ENCODE data around the gene ADAM15.
A peak's percentile ranks its signal among the peaks of the same experiment; 100 is the strongest.

Gene ADAM15

GRCh38 chr1:155052439-155053395 lies 1.6 kb downstream of the ADAM15 start:
- peak; percentile 40 for DNase-seq (ENCODE audit: low spot score)

GRCh38 chr1:155053531-155054105 lies 2.5 kb downstream of the ADAM15 start:
- DNase-seq (ENCODE audit: low spot score), result no peak

- DNase-seq (ENCODE audit: low spot score), result no peak
Observed at GRCh38 chr1:155057104-155057503, 6.0 kb downstream of the ADAM15 start.

- no peak for DNase-seq (ENCODE audit: low spot score)
Observed at GRCh38 chr1:155057788-155058211, 6.7 kb downstream of the ADAM15 start.

GRCh38 chr1:155060736-155061135 lies 9.6 kb downstream of the ADAM15 start:
- DNase-seq (ENCODE audit: low spot score), result no peak

- DNase-seq (ENCODE audit: low spot score), result peak; percentile 90
Observed at GRCh38 chr1:155061381-155062150, 10.4 kb downstream of the ADAM15 start.

- no peak for DNase-seq (ENCODE audit: low spot score)
Observed at GRCh38 chr1:155062151-155062686, 11.1 kb downstream of the ADAM15 start.

GRCh38 chr1:155062702-155063411 lies 11.7 kb downstream of the ADAM15 start:
- DNase-seq (ENCODE audit: low spot score), result peak; percentile 55

GRCh38 chr1:155063550-155064110 lies 12.5 kb downstream of the ADAM15 start, which contains the start of gene EFNA4:
Gene EFNA4, plus strand, starts transcription at chr1:155063740. Its CDS starts 84 bp downstream, at chr1:155063824.
- peak; percentile 96 for DNase-seq (ENCODE audit: low spot score)

GRCh38 chr1:155064111-155064831 lies 13.2 kb downstream of the ADAM15 start:
- DNase-seq (ENCODE audit: low spot score), result peak; percentile 64

- no peak for DNase-seq (ENCODE audit: low spot score)
Observed at GRCh38 chr1:155064832-155065429, 13.8 kb downstream of the ADAM15 start.

- DNase-seq (ENCODE audit: low spot score), result no peak
Observed at GRCh38 chr1:155066777-155067176, 15.7 kb downstream of the ADAM15 start.

GRCh38 chr1:155068599-155068998 lies 17.5 kb downstream of the ADAM15 start:
- no peak for DNase-seq (ENCODE audit: low spot score)

GRCh38 chr1:155069551-155070157 lies 18.5 kb downstream of the ADAM15 start:
- DNase-seq (ENCODE audit: low spot score), result no peak

GRCh38 chr1:155070158-155070621 lies 19.1 kb downstream of the ADAM15 start:
- no peak for DNase-seq (ENCODE audit: low spot score)

GRCh38 chr1:155070721-155071569 lies 19.8 kb downstream of the ADAM15 start:
- peak; percentile 90 for DNase-seq (ENCODE audit: low spot score)

GRCh38 chr1:155071701-155072100 lies 20.6 kb downstream of the ADAM15 start:
- DNase-seq (ENCODE audit: low spot score), result no peak

GRCh38 chr1:155072531-155073289 lies 21.6 kb downstream of the ADAM15 start:
- no peak for DNase-seq (ENCODE audit: low spot score)
